ENCODE data around the gene BMP7. TPM values are rescaled to one million over a fixed set of nuclear protein-coding genes. Genes with fewer than 3 reads are reported as not detected.

Gene BMP7
- total and polyA plus RNA-seq, 2 of the 8 experiments (the other 6 are each of a cell fraction or from before 2014, with no cell fraction given), result 9.2 to 14.7 TPM

GRCh38 chr20:57262301-57262700 is 4.1 kb downstream of the BMP7 start:
- DNase-seq (ENCODE audit: low read depth in 1 of 2, low spot score in 2 of 2), result peak in 1 of 2 experiments; percentile 57
- POLR2A ChIA-PET (ENCODE audit: partially characterized antibody), result interaction anchor here (0.9 to 1.8 kb wide), 4 partner anchors 11 to 83 kb away, joined by 3 to 5 read pairs (median 4); no protein-coding TSS in a partner anchor
- no peak overlapping the region for H3K4ac ChIP-seq (replicated peaks; ENCODE audit: insufficient read length, low read depth, low read length)
- H3K27me3 ChIP-seq (replicated peaks in 1 of 4; ENCODE audit: control insufficient read depth in 3 of 4, extremely low read depth in 1 of 4, insufficient read depth in 3 of 4, low read length in 3 of 4), result peaks cover 24 to 76% (median 74%) of the 10 kb centered on the region in 4 experiments
- no peak overlapping the region for H4K8ac ChIP-seq (ENCODE audit: extremely low read depth, insufficient read depth, low read length)
- peak; percentile 48 for FAIRE-seq
- no peak overlapping the region for H3K14ac ChIP-seq (ENCODE audit: insufficient read length)
- peaks cover 3 to 12% of the 10 kb centered on the region in 2 experiments for H4K20me1 ChIP-seq (replicated peaks in 1 of 2; ENCODE audit: control insufficient read depth in 1 of 2, insufficient read depth in 2 of 2, low read length in 2 of 2)
- no peak overlapping the region for H3K27ac ChIP-seq (ENCODE audit: low read depth, low read length)
- no peak overlapping the region for H2BK20ac ChIP-seq (ENCODE audit: low read length)
- no peaks in the 10 kb centered on the region for H3K9me3 ChIP-seq (ENCODE audit: insufficient read depth in 2 of 2, low read depth in 1 of 2, low read length in 1 of 2)
- H3K36me3 ChIP-seq (ENCODE audit: control insufficient read depth in 2 of 4, insufficient read depth in 4 of 4, low read length in 3 of 4), result no peaks in the 10 kb centered on the region
- CTCF ChIA-PET (ENCODE audit: partially characterized antibody), result interaction anchor here (0.7 to 4.3 kb wide), 15 partner anchors 8 to 171 kb away, joined by 3 to 33 read pairs (median 6); partner anchors contain the start of gene SPO11
- H3K4me3 ChIP-seq (ENCODE audit: extremely low read depth in 1 of 4, insufficient read depth in 2 of 4, low read depth in 3 of 4, low read length in 4 of 4), result peak overlapping the region in 1 of 4 experiments; percentile 78; a peak in 2 of 8 replicates
- no peaks in the 10 kb centered on the region; a peak in 1 of 4 replicates for H3K79me2 ChIP-seq (ENCODE audit: control insufficient read depth in 1 of 2, insufficient read depth in 2 of 2, low read length in 2 of 2)
- H2BK120ac ChIP-seq (replicated peaks; ENCODE audit: low read depth, low read length), result no peak overlapping the region
- H3K18ac ChIP-seq (ENCODE audit: extremely low read depth, low read length), result no peak overlapping the region
- H3K4me2 ChIP-seq (ENCODE audit: insufficient read depth in 1 of 2, low read depth in 2 of 2, low read length in 2 of 2), result peak overlapping the region; percentile 39 to 71
- H2BK15ac ChIP-seq (ENCODE audit: low read length), result no peak overlapping the region; the same call in 1 of the 2 replicates
- H3K79me1 ChIP-seq (ENCODE audit: low read depth, low read length), result no peaks in the 10 kb centered on the region
- peaks cover 33 to 53% (median 41%) of the 10 kb centered on the region in 4 experiments for H3K4me1 ChIP-seq (replicated peaks in 1 of 4; ENCODE audit: control insufficient read depth in 3 of 4, insufficient read depth in 4 of 4, low read length in 3 of 4)
- H2AFZ ChIP-seq (ENCODE audit: low read length), result no peak overlapping the region
- no peak overlapping the region for H3K23ac ChIP-seq (ENCODE audit: insufficient read length)
- H4K91ac ChIP-seq (replicated peaks; ENCODE audit: insufficient read length, low read length), result no peak overlapping the region
- H2BK12ac ChIP-seq (ENCODE audit: low read depth, low read length), result no peak overlapping the region
- 23% methylated on average over 10 of the region's 10 CpGs; no CpG with 5 or more reads in 1 of the 2 experiments for WGBS, 2 experiments (ENCODE audit: extremely low coverage in 1 of 2, insufficient coverage in 1 of 2, insufficient read length in 1 of 2, insufficient replicate concordance in 2 of 2, low coverage in 1 of 2, low lambda C conversion rate in 2 of 2, missing lambda C conversion rate in 1 of 2)
- no peak overlapping the region for H2AK5ac ChIP-seq (ENCODE audit: low read depth, low read length)
- no peak for TF ChIP-seq RAD21 (IDR thresholded peaks at IDR 0.05 in 1 of 2, conservative IDR thresholded peaks at IDR 0.05 in 1 of 2; ENCODE audit: low read depth in 2 of 2, low read length in 2 of 2)
- H3K56ac ChIP-seq (replicated peaks; ENCODE audit: insufficient read length, low read depth, low read length), result no peak overlapping the region
- no peak overlapping the region for H2BK5ac ChIP-seq (ENCODE audit: low read depth, low read length)
- H3K23me2 ChIP-seq (ENCODE audit: low read depth, low read length), result peaks cover 24% of the 10 kb centered on the region
- no peak overlapping the region for H4K5ac ChIP-seq (ENCODE audit: insufficient read length, low read depth, low read length)
- no peak overlapping the region for H3K9ac ChIP-seq (replicated peaks in 1 of 4; ENCODE audit: extremely low read depth in 1 of 4, low read depth in 3 of 4, low read length in 3 of 4)

Measured in H1 (cell line).